Endometrium (tissue), 2 donors: ENCODE measurements around the gene UBLCP1.

Experiments
- FAIRE-seq: peaks from 2 replicates; lab custom pipeline; 2012; peaks lifted over from hg19 to GRCh38; lab: Jason Lieb, UNC
- donor health status: control.
- donor health status: control.

The UBLCP1 gene

GRCh38 chr5:159313197-159313596 is 50.1 kb downstream of the UBLCP1 start:
- no peak for FAIRE-seq

GRCh38 chr5:159316519-159317383 is 53.7 kb downstream of the UBLCP1 start:
- no peak for FAIRE-seq

- no peak for FAIRE-seq
These were observed 54.8 kb downstream of the UBLCP1 start for GRCh38 chr5:159317849-159318248.

- no peak for FAIRE-seq
These were observed 55.4 kb downstream of the UBLCP1 start for GRCh38 chr5:159318448-159318847.

- no peak for FAIRE-seq
These were observed 56.3 kb downstream of the UBLCP1 start for GRCh38 chr5:159319363-159319762.

GRCh38 chr5:159319832-159320231 is 56.7 kb downstream of the UBLCP1 start:
- no peak for FAIRE-seq

- no peak for FAIRE-seq
These were observed 59.1 kb downstream of the UBLCP1 start for GRCh38 chr5:159322180-159322579.

GRCh38 chr5:159324102-159324755 is 61.1 kb downstream of the UBLCP1 start:
- FAIRE-seq, result no peak

GRCh38 chr5:159324986-159325385 is 61.9 kb downstream of the UBLCP1 start:
- FAIRE-seq, result no peak

GRCh38 chr5:159330131-159330800 is 67.2 kb downstream of the UBLCP1 start, which contains the start of gene IL12B:
Gene IL12B, minus strand, starts transcription at chr5:159330487. Its CDS starts 3,705 bp downstream, at chr5:159326782.
- FAIRE-seq, result no peak

- FAIRE-seq, result no peak
These were observed 68.2 kb downstream of the UBLCP1 start for GRCh38 chr5:159331093-159331973.

- FAIRE-seq, result no peak
These were observed 69.9 kb downstream of the UBLCP1 start for GRCh38 chr5:159332800-159333544.

GRCh38 chr5:159333545-159333925 is 70.4 kb downstream of the UBLCP1 start:
- FAIRE-seq, result no peak
